ENCODE results near the gene GSTM1.

Gene GSTM1

GRCh38 chr1:109712321-109712864, 24.8 kb downstream of the GSTM1 start:
- H3K4me2 ChIP-seq (ENCODE audit: low read length): no peak overlapping the region
- H3K4me1 ChIP-seq (ENCODE audit: control insufficient read depth in 1 of 2, insufficient read depth in 2 of 2, low read length in 2 of 2): no peaks in the 10 kb centered on the region
- no peak overlapping the region for H3K18ac ChIP-seq (ENCODE audit: low read length)
- no peak overlapping the region for H4K91ac ChIP-seq (ENCODE audit: low read depth, low read length)
- H2BK12ac ChIP-seq (ENCODE audit: low read length): no peak overlapping the region
- no peak overlapping the region for H3K9ac ChIP-seq (ENCODE audit: low read length)
- H3K27me3 ChIP-seq (ENCODE audit: insufficient read depth, low read length): no peaks in the 10 kb centered on the region
- no peak overlapping the region for H2AFZ ChIP-seq (ENCODE audit: insufficient read depth, low read length, poor library complexity)
- no peak overlapping the region for H3K4me3 ChIP-seq (ENCODE audit: low read depth, low read length)
- H4K12ac ChIP-seq (ENCODE audit: low read depth, low read length): no peak overlapping the region
- no peak for DNase-seq
- WGBS (ENCODE audit: extremely low coverage, insufficient coverage, insufficient read length): no CpG with 5 or more reads among the region's 22 CpGs
- no peak overlapping the region for H3K4ac ChIP-seq (ENCODE audit: low read depth, low read length)
- no peaks in the 10 kb centered on the region for H3K9me3 ChIP-seq (ENCODE audit: insufficient read depth, low read depth, low read length)
- no peaks in the 10 kb centered on the region for H3K79me2 ChIP-seq (ENCODE audit: control insufficient read depth, insufficient read depth, low read length, poor library complexity)
- H3K14ac ChIP-seq (ENCODE audit: low read length): no peak overlapping the region
- no peak overlapping the region for H2BK5ac ChIP-seq (ENCODE audit: low read depth, low read length, poor library complexity)
- H3K79me1 ChIP-seq (ENCODE audit: low read length): no peaks in the 10 kb centered on the region
- H2AK5ac ChIP-seq (ENCODE audit: low read length): no peak overlapping the region
- no peak overlapping the region for H4K8ac ChIP-seq (ENCODE audit: low read depth, low read length)
- no peak overlapping the region for H3K27ac ChIP-seq (ENCODE audit: low read depth, low read length)
- H2BK120ac ChIP-seq (ENCODE audit: insufficient read depth, low read length, poor library complexity): no peak overlapping the region
- no peak overlapping the region for H3K23ac ChIP-seq (ENCODE audit: low read length)
- H3K36me3 ChIP-seq (ENCODE audit: control insufficient read depth in 1 of 2, insufficient read depth in 2 of 2, low read length in 2 of 2): no peaks in the 10 kb centered on the region

DNA sequence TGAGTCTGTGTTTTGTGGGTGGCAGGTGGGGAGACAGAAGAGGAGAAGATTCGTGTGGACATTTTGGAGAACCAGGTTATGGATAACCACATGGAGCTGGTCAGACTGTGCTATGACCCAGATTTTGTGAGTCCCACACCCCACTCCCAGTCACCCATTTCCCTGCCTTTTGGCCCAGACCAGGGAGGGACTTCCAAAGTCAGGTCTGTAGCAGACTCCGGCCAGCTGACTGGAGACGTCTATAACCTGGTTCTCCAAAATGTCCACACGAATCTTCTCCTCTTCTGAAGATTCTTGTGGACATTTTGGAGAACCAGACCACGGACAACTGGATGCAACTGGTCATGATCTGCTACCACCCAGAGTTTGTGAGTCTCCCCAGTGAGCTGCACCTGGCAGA, 26.0 kb downstream of the GSTM1 start:
- no peak overlapping the region for H2BK120ac ChIP-seq (ENCODE audit: insufficient read depth, low read length, poor library complexity)
- H2BK5ac ChIP-seq (ENCODE audit: low read depth, low read length, poor library complexity): no peak overlapping the region
- DNase-seq: no peak
- no peaks in the 10 kb centered on the region for H3K27me3 ChIP-seq (ENCODE audit: insufficient read depth, low read length)
- H3K23ac ChIP-seq (ENCODE audit: low read length): no peak overlapping the region
- H2AFZ ChIP-seq (ENCODE audit: insufficient read depth, low read length, poor library complexity): no peak overlapping the region
- no peak overlapping the region for H2BK12ac ChIP-seq (ENCODE audit: low read length)
- H3K36me3 ChIP-seq (ENCODE audit: control insufficient read depth in 1 of 2, insufficient read depth in 2 of 2, low read length in 2 of 2): no peaks in the 10 kb centered on the region
- no peak overlapping the region for H3K4me3 ChIP-seq (ENCODE audit: low read depth, low read length)
- no peak overlapping the region for H3K4ac ChIP-seq (ENCODE audit: low read depth, low read length)
- H3K14ac ChIP-seq (ENCODE audit: low read length): no peak overlapping the region
- H3K4me2 ChIP-seq (ENCODE audit: low read length): no peak overlapping the region
- H3K4me1 ChIP-seq (ENCODE audit: control insufficient read depth in 1 of 2, insufficient read depth in 2 of 2, low read length in 2 of 2): no peaks in the 10 kb centered on the region
- no peak overlapping the region for H3K27ac ChIP-seq (ENCODE audit: low read depth, low read length)
- no peak overlapping the region for H3K9ac ChIP-seq (ENCODE audit: low read length)
- no peak overlapping the region for H2AK5ac ChIP-seq (ENCODE audit: low read length)
- no peaks in the 10 kb centered on the region for H3K79me1 ChIP-seq (ENCODE audit: low read length)
- no peak overlapping the region for H4K91ac ChIP-seq (ENCODE audit: low read depth, low read length)
- no peak overlapping the region for H4K8ac ChIP-seq (ENCODE audit: low read depth, low read length)
- H3K79me2 ChIP-seq (ENCODE audit: control insufficient read depth, insufficient read depth, low read length, poor library complexity): no peaks in the 10 kb centered on the region
- WGBS (ENCODE audit: extremely low coverage, insufficient coverage, insufficient read length): no CpG with 5 or more reads among the region's 5 CpGs
- no peaks in the 10 kb centered on the region for H3K9me3 ChIP-seq (ENCODE audit: insufficient read depth, low read depth, low read length)
- H3K18ac ChIP-seq (ENCODE audit: low read length): no peak overlapping the region
- no peak overlapping the region for H4K12ac ChIP-seq (ENCODE audit: low read depth, low read length)

DNA sequence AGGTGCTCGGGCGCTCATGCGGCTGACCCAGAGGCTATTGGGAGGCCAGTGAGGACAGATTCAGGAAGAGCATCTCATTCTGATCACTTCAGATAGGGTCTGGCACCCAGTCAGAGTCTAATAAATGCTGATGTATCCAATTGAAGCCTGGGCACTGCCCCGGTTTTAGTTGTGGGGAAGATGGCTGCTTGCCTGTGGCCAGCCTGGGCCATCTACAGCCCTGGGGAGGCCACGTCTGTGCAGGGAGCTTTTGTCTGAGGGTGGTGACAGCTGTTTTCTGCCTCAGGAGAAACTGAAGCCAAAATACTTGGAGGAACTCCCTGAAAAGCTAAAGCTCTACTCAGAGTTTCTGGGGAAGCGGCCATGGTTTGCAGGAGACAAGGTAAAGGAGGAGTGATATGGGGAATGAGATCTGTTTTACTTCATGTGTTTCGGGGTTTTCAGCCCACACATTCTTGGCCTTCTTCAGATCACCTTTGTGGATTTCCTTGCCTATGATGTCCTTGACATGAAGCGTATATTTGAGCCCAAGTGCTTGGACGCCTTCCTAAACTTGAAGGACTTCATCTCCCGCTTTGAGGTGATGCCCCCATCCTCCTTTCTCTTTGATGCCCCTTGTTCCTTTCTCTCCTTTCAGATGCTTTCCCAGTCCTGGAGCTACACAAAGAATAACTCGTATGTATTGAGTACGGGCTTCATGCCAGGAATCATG, 27.2 kb downstream of the GSTM1 start:
- H4K12ac ChIP-seq (ENCODE audit: low read depth, low read length): no peak overlapping the region
- H3K9ac ChIP-seq (ENCODE audit: low read length): no peak overlapping the region
- H3K14ac ChIP-seq (ENCODE audit: low read length): no peak overlapping the region
- H2BK5ac ChIP-seq (ENCODE audit: low read depth, low read length, poor library complexity): no peak overlapping the region
- H3K4me1 ChIP-seq (ENCODE audit: control insufficient read depth in 1 of 2, insufficient read depth in 2 of 2, low read length in 2 of 2): no peaks in the 10 kb centered on the region
- H4K91ac ChIP-seq (ENCODE audit: low read depth, low read length): no peak overlapping the region
- no peak overlapping the region for H3K4me3 ChIP-seq (ENCODE audit: low read depth, low read length)
- H3K36me3 ChIP-seq (ENCODE audit: control insufficient read depth in 1 of 2, insufficient read depth in 2 of 2, low read length in 2 of 2): no peaks in the 10 kb centered on the region
- H3K27ac ChIP-seq (ENCODE audit: low read depth, low read length): no peak overlapping the region
- H2BK120ac ChIP-seq (ENCODE audit: insufficient read depth, low read length, poor library complexity): no peak overlapping the region
- DNase-seq: no peak
- H3K79me1 ChIP-seq (ENCODE audit: low read length): no peaks in the 10 kb centered on the region
- no peaks in the 10 kb centered on the region for H3K27me3 ChIP-seq (ENCODE audit: insufficient read depth, low read length)
- no peaks in the 10 kb centered on the region for H3K9me3 ChIP-seq (ENCODE audit: insufficient read depth, low read depth, low read length)
- no peak overlapping the region for H3K23ac ChIP-seq (ENCODE audit: low read length)
- WGBS (ENCODE audit: extremely low coverage, insufficient coverage, insufficient read length): no CpG with 5 or more reads among the region's 12 CpGs
- H4K8ac ChIP-seq (ENCODE audit: low read depth, low read length): no peak overlapping the region
- H3K18ac ChIP-seq (ENCODE audit: low read length): no peak overlapping the region
- H2AK5ac ChIP-seq (ENCODE audit: low read length): no peak overlapping the region
- no peaks in the 10 kb centered on the region for H3K79me2 ChIP-seq (ENCODE audit: control insufficient read depth, insufficient read depth, low read length, poor library complexity)
- H2AFZ ChIP-seq (ENCODE audit: insufficient read depth, low read length, poor library complexity): no peak overlapping the region
- H3K4ac ChIP-seq (ENCODE audit: low read depth, low read length): no peak overlapping the region
- no peak overlapping the region for H2BK12ac ChIP-seq (ENCODE audit: low read length)
- no peak overlapping the region for H3K4me2 ChIP-seq (ENCODE audit: low read length)

GRCh38 chr1:109716121-109716520, 28.5 kb downstream of the GSTM1 start:
- Histone ChIP-seq H2BK120ac (ENCODE audit: insufficient read depth, low read length, poor library complexity) (no peak overlapping the region), H2BK5ac (ENCODE audit: low read depth, low read length, poor library complexity) (no peak overlapping the region), H3K36me3 (ENCODE audit: control insufficient read depth in 1 of 2, insufficient read depth in 2 of 2, low read length in 2 of 2) (no peaks in the 10 kb centered on the region), H4K8ac (ENCODE audit: low read depth, low read length) (no peak overlapping the region), H3K4ac (ENCODE audit: low read depth, low read length) (no peak overlapping the region), H2BK12ac (ENCODE audit: low read length) (no peak overlapping the region), H3K4me2 (ENCODE audit: low read length) (no peak overlapping the region), H3K79me2 (ENCODE audit: control insufficient read depth, insufficient read depth, low read length, poor library complexity) (no peaks in the 10 kb centered on the region), H4K91ac (ENCODE audit: low read depth, low read length) (no peak overlapping the region), H3K27me3 (ENCODE audit: insufficient read depth, low read length) (no peaks in the 10 kb centered on the region), H3K9ac (ENCODE audit: low read length) (no peak overlapping the region), H4K12ac (ENCODE audit: low read depth, low read length) (no peak overlapping the region), H3K14ac (ENCODE audit: low read length) (no peak overlapping the region), H3K4me1 (ENCODE audit: control insufficient read depth in 1 of 2, insufficient read depth in 2 of 2, low read length in 2 of 2) (no peaks in the 10 kb centered on the region), H3K4me3 (ENCODE audit: low read depth, low read length) (no peak overlapping the region), H3K23ac (ENCODE audit: low read length) (no peak overlapping the region), H2AK5ac (ENCODE audit: low read length) (no peak overlapping the region), H3K9me3 (ENCODE audit: insufficient read depth, low read depth, low read length) (no peaks in the 10 kb centered on the region), H3K18ac (ENCODE audit: low read length) (no peak overlapping the region), H2AFZ (ENCODE audit: insufficient read depth, low read length, poor library complexity) (no peak overlapping the region), H3K27ac (ENCODE audit: low read depth, low read length) (no peak overlapping the region), H3K79me1 (ENCODE audit: low read length) (no peaks in the 10 kb centered on the region)
- no CpG with 5 or more reads among the region's 3 CpGs for WGBS (ENCODE audit: extremely low coverage, insufficient coverage, insufficient read length)
- no peak for DNase-seq

Measured in trophoblast cell (in vitro differentiated cells and primary cell).